ENCODE measurements around the gene NF1.

NF1 gene

DNA sequence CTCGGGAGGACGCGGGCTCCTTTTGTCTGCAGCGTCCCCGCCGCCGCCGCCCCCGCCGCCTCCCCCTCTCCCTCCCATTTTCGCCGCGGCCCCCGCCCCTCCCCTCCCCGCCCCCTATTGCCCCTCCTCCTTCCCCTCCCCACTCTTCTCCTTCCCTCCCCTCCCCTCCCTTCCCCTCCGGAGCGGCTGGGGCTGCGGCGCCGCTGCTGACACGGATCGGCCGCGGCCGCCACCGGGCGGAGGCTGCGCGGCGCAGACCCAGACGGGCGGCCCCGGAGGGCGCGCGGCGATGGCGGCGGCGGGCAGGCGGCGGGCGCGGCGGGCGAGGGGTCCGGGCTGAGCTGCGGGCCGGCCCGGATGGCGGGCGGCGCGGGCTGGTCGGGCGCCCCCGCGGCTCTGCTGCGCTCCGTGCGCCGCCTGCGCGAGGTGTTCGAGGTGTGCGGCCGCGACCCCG, 296.7 kb downstream of the NF1 start, which contains the start of gene RAB11FIP4:
TSS of gene RAB11FIP4 (plus strand) at position 180 of the 454 bp plus-strand sequence. CDS start at position 358, 178 bp downstream.
- TF ChIP-seq, protein P1, sequence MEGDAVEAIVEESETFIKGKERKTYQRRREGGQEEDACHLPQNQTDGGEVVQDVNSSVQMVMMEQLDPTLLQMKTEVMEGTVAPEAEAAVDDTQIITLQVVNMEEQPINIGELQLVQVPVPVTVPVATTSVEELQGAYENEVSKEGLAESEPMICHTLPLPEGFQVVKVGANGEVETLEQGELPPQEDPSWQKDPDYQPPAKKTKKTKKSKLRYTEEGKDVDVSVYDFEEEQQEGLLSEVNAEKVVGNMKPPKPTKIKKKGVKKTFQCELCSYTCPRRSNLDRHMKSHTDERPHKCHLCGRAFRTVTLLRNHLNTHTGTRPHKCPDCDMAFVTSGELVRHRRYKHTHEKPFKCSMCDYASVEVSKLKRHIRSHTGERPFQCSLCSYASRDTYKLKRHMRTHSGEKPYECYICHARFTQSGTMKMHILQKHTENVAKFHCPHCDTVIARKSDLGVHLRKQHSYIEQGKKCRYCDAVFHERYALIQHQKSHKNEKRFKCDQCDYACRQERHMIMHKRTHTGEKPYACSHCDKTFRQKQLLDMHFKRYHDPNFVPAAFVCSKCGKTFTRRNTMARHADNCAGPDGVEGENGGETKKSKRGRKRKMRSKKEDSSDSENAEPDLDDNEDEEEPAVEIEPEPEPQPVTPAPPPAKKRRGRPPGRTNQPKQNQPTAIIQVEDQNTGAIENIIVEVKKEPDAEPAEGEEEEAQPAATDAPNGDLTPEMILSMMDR (IDR thresholded peaks at IDR 0.05; ENCODE audit: extremely low read depth, missing control alignments): no peak
- peak; percentile 62 for DNase-seq (ENCODE audit: low spot score)

DNA sequence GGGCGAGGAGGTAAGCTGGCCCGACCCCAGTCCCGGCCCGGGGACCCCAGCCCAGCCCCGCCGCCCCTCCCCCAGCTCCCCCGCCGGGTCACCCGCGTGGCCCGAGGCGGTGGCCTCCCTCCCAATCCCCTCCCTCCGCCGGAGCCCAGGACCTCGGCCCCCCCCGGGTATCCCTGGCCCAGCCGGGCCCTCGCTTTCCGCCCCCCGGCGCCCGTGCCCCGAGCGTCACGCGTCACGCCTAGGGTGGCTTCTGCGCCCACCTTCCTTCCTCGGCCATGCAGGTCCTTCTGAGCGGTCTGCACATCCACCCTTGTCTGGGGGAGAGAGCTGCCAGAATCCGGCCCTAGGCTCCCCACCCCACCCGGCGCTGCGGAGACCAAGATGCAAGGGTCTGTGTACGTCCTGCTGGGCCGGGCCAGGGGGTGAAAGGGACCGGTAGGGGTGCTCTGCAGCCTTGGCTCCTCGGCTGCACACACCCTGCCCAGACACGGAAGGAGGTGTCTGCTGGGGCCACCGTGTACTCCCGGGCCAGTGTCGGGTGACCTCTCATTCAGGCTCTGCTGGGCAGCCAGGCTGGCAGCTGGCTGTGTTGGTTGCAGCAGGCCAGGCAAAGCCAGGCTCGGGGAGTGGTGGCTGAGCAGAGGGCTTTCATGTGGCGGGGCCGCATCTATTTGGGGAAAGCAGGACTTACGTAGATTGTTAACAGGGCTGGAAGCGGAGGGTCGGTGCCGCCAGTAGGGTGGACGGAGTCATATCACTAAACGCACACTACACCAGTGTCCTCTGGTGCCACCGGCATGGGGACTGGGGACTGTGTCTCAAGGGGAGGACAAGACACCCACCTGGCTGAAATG, 297.5 kb downstream of the NF1 start:
- DNase-seq (ENCODE audit: low spot score): no peak
- TF ChIP-seq, protein P1 (IDR thresholded peaks at IDR 0.05; ENCODE audit: extremely low read depth, missing control alignments): no peak

DNA sequence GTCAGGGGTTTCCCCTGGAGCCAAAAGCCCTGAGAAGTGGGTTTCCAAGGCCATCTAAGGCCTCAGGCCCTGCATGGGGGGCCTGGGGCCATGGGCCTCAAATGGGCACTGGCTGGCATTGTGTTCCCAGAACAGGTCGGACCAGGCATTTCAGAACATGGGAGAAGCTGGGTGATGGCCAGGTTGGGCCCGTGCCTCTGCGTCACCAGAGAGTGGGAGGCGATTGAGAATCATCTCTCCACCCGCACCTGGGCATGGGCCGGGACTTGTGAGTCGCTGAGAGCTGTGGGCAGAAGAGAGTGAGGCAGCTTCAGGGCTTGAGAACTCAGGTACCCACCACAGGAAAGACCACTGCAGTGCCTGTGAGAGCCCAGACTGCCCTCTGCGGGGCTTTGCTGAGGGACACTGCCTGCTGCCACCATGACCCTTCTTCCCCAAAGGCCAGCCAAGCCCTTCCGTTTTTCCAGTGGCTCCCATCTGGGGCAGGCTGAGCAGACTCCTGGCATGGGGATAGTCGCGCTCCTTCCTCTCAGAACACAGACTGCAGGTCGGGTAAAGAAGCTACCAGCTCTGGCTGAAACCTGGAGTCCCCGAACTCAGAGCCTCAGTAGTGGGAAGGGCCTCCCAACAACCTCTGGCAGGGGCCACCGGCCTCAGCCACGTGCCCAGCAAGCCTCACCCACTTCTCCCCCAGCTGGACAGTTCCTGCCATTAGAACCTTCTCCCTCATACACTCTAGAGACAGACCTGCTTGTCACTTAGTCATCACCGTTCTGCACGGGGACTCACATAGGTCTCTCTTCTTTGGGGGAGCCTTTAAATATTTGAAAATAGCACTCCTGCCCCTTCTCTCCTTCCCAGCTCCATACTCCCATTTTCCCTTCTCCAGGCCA, 298.3 kb downstream of the NF1 start:
- no peak for DNase-seq (ENCODE audit: low spot score)

DNA sequence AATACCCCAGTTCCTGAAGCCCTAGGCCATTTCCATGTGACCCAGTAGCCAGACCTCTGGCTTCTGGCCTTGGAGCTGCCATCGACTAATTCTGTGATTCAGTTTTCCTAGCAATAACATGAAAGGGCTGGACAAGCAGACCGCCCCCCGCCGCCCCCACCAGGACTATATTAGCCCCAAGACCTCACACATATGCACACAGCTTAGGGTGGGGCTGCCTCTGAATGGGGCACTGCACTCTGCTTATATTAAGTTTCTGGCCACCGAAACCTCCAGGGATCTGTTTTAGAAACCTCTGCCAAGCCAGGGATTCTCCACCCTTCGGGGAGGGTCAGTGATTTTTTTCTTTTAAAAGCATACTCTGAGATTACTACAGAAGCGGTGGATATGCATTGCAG, 299.0 kb downstream of the NF1 start:
- TF ChIP-seq, protein P1 (IDR thresholded peaks at IDR 0.05; ENCODE audit: extremely low read depth, missing control alignments): no peak
- no peak for DNase-seq (ENCODE audit: low spot score)

More for the DNA sequence above, 298.3 kb downstream of the NF1 start:
- TF ChIP-seq, protein P1 (IDR thresholded peaks at IDR 0.05; ENCODE audit: extremely low read depth, missing control alignments): no peak

DNA sequence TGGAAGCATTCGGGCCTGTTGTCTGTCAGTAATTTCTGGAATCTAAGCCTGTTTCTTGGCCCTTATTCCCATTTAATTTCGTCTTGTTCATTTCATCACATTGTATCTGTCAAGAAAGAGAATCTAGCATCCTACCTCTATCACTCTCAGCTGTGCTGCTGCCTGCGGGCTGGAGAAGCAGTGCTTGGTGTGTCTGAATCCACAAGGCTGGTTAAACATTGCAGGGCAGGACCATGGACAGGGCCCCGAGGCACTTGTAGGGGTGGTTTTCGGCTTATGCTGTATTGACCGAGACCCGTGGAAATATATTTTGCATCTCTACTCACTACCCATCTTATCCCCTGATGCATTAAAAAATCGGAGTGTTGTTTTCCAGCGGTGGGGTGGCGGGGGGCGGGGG, 299.8 kb downstream of the NF1 start:
- TF ChIP-seq, protein P1 (IDR thresholded peaks at IDR 0.05; ENCODE audit: extremely low read depth, missing control alignments): no peak
- peak; percentile 72 for DNase-seq (ENCODE audit: low spot score)

DNA sequence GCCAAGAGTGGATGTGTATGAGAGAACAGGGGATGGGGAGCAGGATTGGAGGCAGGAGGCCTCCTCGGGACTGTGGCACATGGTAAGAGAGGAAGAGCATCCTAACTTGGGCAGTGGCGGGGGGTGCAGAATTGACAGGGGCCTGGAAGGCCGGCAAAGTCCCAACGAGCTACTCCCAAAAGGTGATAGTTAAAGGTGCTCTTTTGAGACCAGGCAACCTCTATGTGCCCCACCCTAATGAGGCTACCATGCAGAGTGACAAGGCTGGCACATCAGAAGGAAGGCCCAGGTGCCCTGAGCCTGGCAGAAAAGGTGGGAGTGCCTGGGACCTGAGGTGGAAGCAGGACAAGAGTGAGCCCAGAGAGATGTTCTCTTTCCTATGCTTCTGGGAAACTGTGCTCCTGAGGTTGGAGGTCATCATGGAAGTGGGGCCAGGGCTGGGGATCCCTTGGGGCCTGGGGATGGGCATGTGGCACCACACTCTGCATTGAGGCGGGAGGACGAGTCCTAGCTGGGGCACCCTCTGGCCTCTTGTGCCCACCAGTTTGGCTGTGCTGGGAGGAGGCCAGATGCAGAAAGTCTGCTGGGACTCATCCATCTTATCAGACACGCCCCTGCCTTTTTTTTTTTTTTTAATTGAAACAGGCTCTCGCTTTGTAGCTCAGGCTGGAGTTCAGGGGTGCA, 302.6 kb downstream of the NF1 start:
- TF ChIP-seq, protein P1 (IDR thresholded peaks at IDR 0.05; ENCODE audit: extremely low read depth, missing control alignments): no peak
- no peak for DNase-seq (ENCODE audit: low spot score)
